Stomach (tissue), 9 donors: ENCODE results near the gene KIAA1671. TPM values are rescaled to one million over a fixed set of nuclear protein-coding genes. Genes with fewer than 3 reads are reported as not detected.

Source experiments
- DNase-seq, 2 donors: peaks; one replicate each; pipeline versions ENCODE4 v3.0.0 to v3.0.0-alpha.2; 2013 to 2019
- H3K27ac ChIP-seq, 5 donors: fragments of 200-600 bp in 4 of 5; sonication (generic) in 4 of 5; one replicate each; pipeline ENCODE4 v1.5.1; 2013 to 2019; ENCODE audit warnings: mild to moderate bottlenecking in 1 of 5, moderate library complexity in 1 of 5
- H3K27me3 ChIP-seq, 3 donors: fragments of 200-600 bp; sonication (generic); one replicate each; pipeline ENCODE4 v1.5.1; 2017 to 2019; ENCODE audit warnings: mixed run types in 1 of 3
- H3K36me3 ChIP-seq, 4 donors: fragments of 200-600 bp; sonication (generic); 1 replicate in 3 of 4; 2 replicates in 1 of 4; pipeline ENCODE4 v1.5.1; 2016 to 2019
- H3K4me1 ChIP-seq, 4 donors: fragments of 200-600 bp; sonication (generic); one replicate each; pipeline ENCODE4 v1.5.1; 2016 to 2019
- H3K4me3 ChIP-seq, 4 donors: fragments of 200-600 bp; sonication (generic) in 3 of 4; one replicate each; pipeline ENCODE4 v1.5.1; 2016 to 2019; ENCODE audit warnings: mild to moderate bottlenecking in 1 of 4
- H3K9me3 ChIP-seq, 4 donors: fragments of 200-600 bp; sonication (generic); one replicate each; pipeline ENCODE4 v1.5.1; 2016 to 2019
- EP300 ChIP-seq: sonication (generic); formaldehyde crosslinking; IDR thresholded peaks from one replicate; pipeline ENCODE4 v1.6.1; 2017; ENCODE audit warnings: antibody characterized with exemption
- POLR2A ChIP-seq, 4 donors: fragments of 450-650 bp; IDR thresholded peaks; one replicate each; pipeline ENCODE4 v1.6.1; 2016; ENCODE audit warnings: antibody characterized with exemption in 4 of 4, control low read depth in 2 of 4, mild to moderate bottlenecking in 1 of 4, moderate library complexity in 1 of 4
- POLR2AphosphoS5 ChIP-seq, 3 donors: sonication (generic); formaldehyde crosslinking; IDR thresholded peaks; one replicate each; pipeline ENCODE4 v1.6.1; 2016; ENCODE audit warnings: antibody characterized with exemption in 3 of 3
- WGBS, 5 donors: extraction: QIAGEN DNeasy Blood & Tissue Kit in 3 of 5; methylation state at CpG; one replicate each; pipeline versions ENCODE4 v1.1.5 to v1.1.7; 2013 to 2018; 5-methylcytosine and 5-hydroxymethylcytosine counted together
- intact Hi-C: fragments of 100-400 bp; cut with DNase I; formaldehyde crosslinking; loops from one replicate; pipeline ENCODE4 v1.15.1; 2023; ENCODE audit warnings: low total_unique reads
- polyA plus RNA-seq, 3 donors: library from polyadenylated mRNA; stranded (reverse); fragments of 200-250 nt; gene quantifications; one replicate each; pipeline ENCODE4 v1.2.3, GENCODE V29; 2013
- total RNA-seq, 5 donors: library from RNA; depleted of rRNA; stranded (reverse); fragments of >200 nt; gene quantifications; one replicate each; pipeline versions ENCODE4 v1.1.0 to v1.2.3, GENCODE V29; 2014 to 2016
- TF ChIP-seq, protein P1 (sequence below), 7 experiments: fragments of 450-650 bp in 4 of 7; fragments of 200-600 bp in 3 of 7; sonication (generic) in 3 of 7; IDR thresholded peaks; one replicate each; pipeline ENCODE4 v1.5.1; 2016 to 2019; ENCODE audit warnings: antibody characterized with exemption in 7 of 7, control low read depth in 2 of 7, mild to moderate bottlenecking in 1 of 7
- donor health status: healthy with polysubstance abuse.
- donor health status: Bipolar disorder and iron deficiency.
- donor health status: healthy.

The KIAA1671 gene
- total and polyA plus RNA-seq, 8 donors: 5.7 to 80.5 (median 32.5) TPM

DNA sequence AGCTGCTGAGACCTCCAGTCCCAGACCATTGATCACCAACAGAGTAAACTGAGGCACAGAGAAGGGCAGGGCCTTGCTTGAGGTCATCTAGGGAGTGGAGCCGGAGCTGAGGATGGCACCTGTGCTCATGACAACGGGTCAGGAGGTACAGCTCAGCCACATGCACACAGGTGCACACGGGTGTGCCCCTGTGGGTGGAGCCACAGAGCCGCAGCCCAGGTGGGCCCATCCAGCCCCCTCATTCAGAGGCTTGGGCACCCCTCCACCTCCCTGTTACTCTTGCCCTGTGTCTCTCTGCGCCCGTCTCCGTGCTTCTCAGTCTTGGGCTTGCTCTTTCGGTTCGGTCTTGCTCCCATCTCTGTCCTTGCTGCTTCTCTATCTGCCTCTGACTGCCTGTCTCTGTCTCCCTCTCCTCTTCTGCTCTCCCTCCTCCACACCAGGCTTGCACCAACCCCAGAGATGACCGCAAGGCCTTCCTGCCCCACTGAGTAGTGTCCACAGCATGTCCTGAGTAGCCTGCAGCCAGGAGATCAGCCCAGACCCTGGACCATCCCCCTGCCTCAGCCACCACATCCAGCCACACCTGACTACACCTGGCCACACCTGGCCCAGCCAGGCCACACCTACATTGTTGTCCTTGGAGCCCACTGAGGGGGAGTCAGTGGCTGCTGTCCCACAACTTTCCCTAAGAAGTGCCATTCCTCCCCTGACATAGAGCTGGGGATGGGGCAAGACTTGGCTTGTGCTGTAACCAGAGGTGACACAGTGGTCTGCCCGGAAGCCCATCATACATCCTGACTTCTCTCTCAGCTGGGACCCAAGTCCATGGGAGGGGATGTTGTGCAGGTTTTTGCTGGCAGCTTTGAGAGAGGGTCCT lies 207.8 kb downstream of the KIAA1671 start:
- no peak for DNase-seq
- H3K9me3 ChIP-seq: no peaks in the 10 kb centered on the region
- peaks cover 0 to 28% (median 12%) of the 10 kb centered on the region in 4 donors for H3K4me1 ChIP-seq
- H3K4me3 ChIP-seq: no peak overlapping the region
- H3K27ac ChIP-seq: no peak overlapping the region
- intact Hi-C loops: no loop called here
- TF ChIP-seq, protein P1, sequence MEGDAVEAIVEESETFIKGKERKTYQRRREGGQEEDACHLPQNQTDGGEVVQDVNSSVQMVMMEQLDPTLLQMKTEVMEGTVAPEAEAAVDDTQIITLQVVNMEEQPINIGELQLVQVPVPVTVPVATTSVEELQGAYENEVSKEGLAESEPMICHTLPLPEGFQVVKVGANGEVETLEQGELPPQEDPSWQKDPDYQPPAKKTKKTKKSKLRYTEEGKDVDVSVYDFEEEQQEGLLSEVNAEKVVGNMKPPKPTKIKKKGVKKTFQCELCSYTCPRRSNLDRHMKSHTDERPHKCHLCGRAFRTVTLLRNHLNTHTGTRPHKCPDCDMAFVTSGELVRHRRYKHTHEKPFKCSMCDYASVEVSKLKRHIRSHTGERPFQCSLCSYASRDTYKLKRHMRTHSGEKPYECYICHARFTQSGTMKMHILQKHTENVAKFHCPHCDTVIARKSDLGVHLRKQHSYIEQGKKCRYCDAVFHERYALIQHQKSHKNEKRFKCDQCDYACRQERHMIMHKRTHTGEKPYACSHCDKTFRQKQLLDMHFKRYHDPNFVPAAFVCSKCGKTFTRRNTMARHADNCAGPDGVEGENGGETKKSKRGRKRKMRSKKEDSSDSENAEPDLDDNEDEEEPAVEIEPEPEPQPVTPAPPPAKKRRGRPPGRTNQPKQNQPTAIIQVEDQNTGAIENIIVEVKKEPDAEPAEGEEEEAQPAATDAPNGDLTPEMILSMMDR (IDR thresholded peaks at IDR 0.05): no peak
- TF ChIP-seq EP300: no peak
- TF ChIP-seq POLR2A (IDR thresholded peaks at IDR 0.05): no peak
- TF ChIP-seq POLR2AphosphoS5 (IDR thresholded peaks at IDR 0.05): no peak
- H3K27me3 ChIP-seq: no peaks in the 10 kb centered on the region
- WGBS, 5 donors: 83 to 89% (median 86%) methylated on average over 11 of the region's 11 CpGs
- peaks cover 0 to 5% (median 4%) of the 10 kb centered on the region in 4 donors for H3K36me3 ChIP-seq

DNA sequence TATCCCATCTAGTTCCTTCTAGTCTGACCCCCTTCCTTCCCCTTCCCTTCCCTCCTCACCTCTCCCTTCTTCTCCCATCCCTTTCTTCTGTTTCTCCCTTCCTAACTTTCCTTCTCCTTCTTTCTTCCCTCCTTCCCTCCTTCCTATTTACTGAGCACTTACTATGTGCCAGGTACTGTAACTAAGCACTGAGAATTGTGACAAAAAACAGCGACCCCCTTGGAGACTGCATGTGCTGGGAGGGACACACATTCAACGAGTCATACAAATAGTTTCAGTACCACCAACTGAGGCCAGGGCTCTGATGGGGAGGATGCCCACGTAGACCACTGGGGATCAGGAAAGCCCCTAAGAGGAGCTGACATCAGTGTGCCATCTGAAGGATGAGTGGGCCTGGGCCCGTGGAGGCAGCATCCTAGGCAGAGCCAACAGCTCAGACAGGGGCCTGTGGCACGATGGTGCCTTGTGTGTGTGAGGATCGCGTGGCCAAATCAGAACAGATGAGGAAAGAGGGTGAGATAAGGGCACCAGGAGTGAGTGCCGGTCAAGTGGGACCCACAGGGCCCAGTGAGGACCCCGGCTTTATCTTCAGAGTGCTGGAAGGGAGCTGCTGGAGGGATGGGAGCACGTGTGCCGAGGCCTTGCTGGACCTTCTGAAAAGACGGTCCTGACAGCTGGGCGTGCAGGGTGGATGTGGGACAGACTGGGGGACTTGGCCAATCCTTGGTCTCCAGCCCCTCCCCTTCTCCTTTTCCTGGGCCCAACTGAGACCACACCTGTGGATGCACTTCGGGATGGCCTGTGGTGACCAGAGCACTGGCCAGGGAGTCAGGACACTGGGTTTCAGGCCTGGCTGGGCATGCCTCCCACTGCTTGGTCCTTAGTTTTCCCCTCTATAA lies 208.8 kb downstream of the KIAA1671 start:
- 75 to 86% (median 82%) methylated on average over 13 to 14 of the region's 14 CpGs for WGBS, 5 donors
- no peak overlapping the region for H3K27ac ChIP-seq

DNA sequence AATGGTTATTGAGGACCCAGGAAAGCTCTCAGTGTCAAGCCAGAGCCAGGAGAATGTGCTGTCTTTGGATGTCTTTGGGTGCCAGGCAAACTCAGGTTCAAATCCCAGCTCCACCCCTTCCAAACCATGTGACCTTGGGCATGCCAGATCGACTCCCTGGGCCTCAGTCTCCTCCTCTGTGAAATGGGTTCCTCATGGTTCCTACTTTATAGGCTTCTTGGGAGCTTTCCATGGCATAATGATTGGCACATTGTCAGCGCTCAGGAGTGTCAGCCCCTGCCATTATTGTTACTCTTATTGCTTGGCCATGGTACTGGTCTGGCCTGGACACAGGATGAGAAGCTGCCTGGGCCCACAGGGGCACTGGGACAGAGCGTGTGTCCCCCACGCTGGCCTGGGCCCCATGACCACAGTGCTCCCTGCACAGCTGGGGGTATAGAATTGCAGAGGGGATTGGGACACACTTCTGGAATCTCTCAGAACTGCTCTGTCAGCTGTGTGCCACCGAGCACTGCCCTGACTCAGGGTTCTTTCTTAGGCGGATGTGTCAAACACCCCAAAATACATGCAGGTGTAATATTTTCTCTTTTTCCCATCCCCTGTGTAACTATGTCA lies 209.5 kb downstream of the KIAA1671 start:
- WGBS, 5 donors: 84 to 94% (median 89%) methylated on average over 6 of the region's 6 CpGs
- DNase-seq: no peak
- Histone ChIP-seq H3K27me3 (no peaks in the 10 kb centered on the region), H3K4me3 (no peak overlapping the region), H3K27ac (no peak overlapping the region), H3K4me1 (peaks cover 0 to 31% (median 14%) of the 10 kb centered on the region in 4 donors), H3K9me3 (no peaks in the 10 kb centered on the region), H3K36me3 (peaks cover 0 to 5% (median 4%) of the 10 kb centered on the region in 4 donors)
- intact Hi-C loops: no loop called here
- TF ChIP-seq POLR2A (IDR thresholded peaks at IDR 0.05) (no peak), POLR2AphosphoS5 (IDR thresholded peaks at IDR 0.05) (no peak), EP300 (no peak)
- TF ChIP-seq, protein P1 (IDR thresholded peaks at IDR 0.05): no peak

More for the DNA sequence above, 208.8 kb downstream of the KIAA1671 start:
- Histone ChIP-seq H3K36me3 (peaks cover 0 to 5% (median 4%) of the 10 kb centered on the region in 4 donors), H3K4me1 (peaks cover 0 to 31% (median 14%) of the 10 kb centered on the region in 4 donors), H3K27me3 (no peaks in the 10 kb centered on the region), H3K9me3 (no peaks in the 10 kb centered on the region), H3K4me3 (no peak overlapping the region)
- intact Hi-C loops: no loop called here
- TF ChIP-seq, protein P1 (IDR thresholded peaks at IDR 0.05): no peak
- no peak for TF ChIP-seq POLR2A (IDR thresholded peaks at IDR 0.05)
- no peak for TF ChIP-seq POLR2AphosphoS5 (IDR thresholded peaks at IDR 0.05)
- TF ChIP-seq EP300: no peak
- no peak for DNase-seq

DNA sequence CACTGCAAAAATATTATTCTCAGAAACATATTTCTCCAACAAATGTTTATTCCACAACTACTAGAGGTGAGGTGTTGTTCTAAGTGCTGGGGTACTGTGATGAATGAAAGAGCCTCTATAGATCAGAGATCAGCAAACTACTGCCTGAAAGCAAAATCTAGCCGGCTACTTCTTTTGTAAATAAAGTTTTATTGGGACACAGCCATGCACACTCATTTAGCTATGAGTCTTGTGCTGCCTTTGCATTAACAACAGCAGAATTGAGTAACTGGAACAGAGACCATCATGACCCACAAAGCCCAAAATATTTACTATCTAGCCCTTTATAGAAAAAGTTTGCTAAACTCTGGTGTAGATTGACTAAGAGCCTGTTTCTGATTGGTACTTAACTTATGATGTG lies 210.0 kb downstream of the KIAA1671 start:
- no peaks in the 10 kb centered on the region for H3K27me3 ChIP-seq
- no peak overlapping the region for H3K27ac ChIP-seq
- TF ChIP-seq, protein P1 (IDR thresholded peaks at IDR 0.05): no peak
- TF ChIP-seq POLR2A (IDR thresholded peaks at IDR 0.05) (no peak), POLR2AphosphoS5 (IDR thresholded peaks at IDR 0.05) (no peak), EP300 (no peak)
- H3K4me1 ChIP-seq: peaks cover 0 to 31% (median 14%) of the 10 kb centered on the region in 4 donors
- H3K9me3 ChIP-seq: no peaks in the 10 kb centered on the region
- intact Hi-C loops: no loop called here
- H3K4me3 ChIP-seq: no peak overlapping the region
- 74 to 91% (median 88%) methylated on average over 1 of the region's 1 CpG for WGBS, 5 donors
- peaks cover 0 to 5% (median 4%) of the 10 kb centered on the region in 4 donors for H3K36me3 ChIP-seq
- DNase-seq: no peak
